Measurements from ENCODE around the gene FEZF2. TPM values are rescaled to one million over a fixed set of nuclear protein-coding genes. Genes with fewer than 3 reads are reported as not detected.

The FEZF2 gene
- polyA plus RNA-seq, 1 experiment: not detected

DNA sequence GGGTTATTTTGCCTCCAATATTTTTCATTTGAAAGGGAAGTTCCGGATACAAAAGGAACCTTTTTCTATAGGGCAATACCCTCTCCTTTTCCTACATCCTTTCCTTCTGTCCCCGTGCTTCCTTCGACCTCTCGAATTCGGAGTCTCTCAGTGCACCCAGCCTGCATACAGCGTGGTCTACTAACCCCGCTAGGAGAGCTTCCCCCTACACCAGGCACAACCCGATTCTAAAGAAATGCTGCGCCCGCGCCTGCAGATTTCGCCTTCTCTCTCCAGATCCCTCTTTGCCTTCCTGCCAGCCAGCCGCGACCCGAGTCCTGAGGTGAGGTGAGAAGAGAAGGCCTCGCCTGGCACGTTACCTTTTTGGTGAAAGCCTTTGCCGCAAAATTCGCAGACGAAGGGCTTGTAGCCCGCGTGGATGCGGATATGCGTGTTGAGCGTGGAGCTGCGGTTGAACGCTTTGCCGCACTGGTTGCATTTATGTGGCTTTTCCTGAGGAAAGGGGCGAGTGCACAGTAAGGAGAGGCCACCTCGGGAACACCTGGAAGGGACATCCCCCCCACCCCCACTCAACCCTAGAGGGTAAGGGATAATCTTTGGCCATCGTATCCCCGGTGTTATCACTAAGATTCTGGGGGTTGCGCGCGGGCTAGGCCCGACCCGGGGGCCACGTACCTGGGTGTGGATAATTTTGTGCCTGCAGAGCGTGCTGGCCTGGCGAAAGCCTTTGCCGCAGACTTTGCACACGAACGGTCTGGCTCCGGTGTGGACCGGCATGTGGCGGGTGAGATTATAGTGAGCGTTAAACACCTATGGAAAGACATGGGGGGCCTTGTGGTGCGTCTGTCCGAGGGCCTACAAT, 2.3 kb downstream of the FEZF2 start:
- TF ChIP-seq, protein P1, sequence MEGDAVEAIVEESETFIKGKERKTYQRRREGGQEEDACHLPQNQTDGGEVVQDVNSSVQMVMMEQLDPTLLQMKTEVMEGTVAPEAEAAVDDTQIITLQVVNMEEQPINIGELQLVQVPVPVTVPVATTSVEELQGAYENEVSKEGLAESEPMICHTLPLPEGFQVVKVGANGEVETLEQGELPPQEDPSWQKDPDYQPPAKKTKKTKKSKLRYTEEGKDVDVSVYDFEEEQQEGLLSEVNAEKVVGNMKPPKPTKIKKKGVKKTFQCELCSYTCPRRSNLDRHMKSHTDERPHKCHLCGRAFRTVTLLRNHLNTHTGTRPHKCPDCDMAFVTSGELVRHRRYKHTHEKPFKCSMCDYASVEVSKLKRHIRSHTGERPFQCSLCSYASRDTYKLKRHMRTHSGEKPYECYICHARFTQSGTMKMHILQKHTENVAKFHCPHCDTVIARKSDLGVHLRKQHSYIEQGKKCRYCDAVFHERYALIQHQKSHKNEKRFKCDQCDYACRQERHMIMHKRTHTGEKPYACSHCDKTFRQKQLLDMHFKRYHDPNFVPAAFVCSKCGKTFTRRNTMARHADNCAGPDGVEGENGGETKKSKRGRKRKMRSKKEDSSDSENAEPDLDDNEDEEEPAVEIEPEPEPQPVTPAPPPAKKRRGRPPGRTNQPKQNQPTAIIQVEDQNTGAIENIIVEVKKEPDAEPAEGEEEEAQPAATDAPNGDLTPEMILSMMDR (IDR thresholded peaks at IDR 0.05; ENCODE audit: low read depth, low read length): no peak
- no peak for DNase-seq (ENCODE audit: low read depth, low spot score)
- Histone ChIP-seq H3K9me3 (ENCODE audit: control insufficient read depth, insufficient read depth, low read length) (peaks cover 3% of the 10 kb centered on the region; the same call in 1 of the 2 replicates), H3K27ac (ENCODE audit: low read depth, low read length) (no peak overlapping the region), H3K27me3 (ENCODE audit: control insufficient read depth, insufficient read depth, low read length) (peaks cover 96% of the 10 kb centered on the region), H3K4me3 (ENCODE audit: low read depth, low read length) (no peak overlapping the region)
- ChIA-PET POLR2A (no interaction called here), CTCF (no interaction called here)

DNA sequence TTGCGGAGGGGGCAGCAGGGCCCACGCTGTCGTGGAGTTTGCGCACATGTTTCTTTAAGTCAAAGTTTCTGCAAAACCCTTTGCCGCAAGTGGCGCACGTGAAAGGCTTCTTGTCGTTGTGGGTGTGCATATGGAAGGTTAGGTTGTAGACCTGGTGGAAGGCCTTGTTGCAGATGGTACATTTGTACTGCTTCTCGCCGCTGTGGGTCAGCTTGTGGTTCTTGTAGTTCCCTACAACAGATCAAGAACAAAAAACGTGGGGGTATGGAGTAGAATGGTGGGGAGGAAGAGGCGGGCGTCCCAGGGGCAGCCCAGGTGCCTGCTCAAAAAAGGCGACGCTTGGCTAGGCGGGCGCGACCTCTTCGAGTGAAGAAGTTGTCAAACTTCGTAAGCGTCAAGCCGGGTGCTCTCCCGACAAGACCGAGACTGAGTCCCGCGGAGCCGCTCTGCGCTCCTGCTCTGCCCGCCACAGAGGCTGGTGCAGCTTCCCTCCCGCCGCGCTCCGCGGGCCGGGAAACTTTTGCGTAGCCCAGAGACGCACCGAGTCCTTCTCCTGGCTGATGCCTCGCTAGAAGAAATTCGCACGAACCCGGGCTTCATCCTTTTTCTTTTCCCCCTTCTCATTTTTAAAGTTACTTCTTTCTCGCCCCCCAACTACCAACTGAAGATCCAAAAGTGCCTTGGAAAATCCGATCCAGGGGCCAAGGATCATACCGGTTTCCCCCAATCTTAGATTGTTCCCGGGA, 3.1 kb downstream of the FEZF2 start:
- ChIA-PET CTCF (no interaction called here), POLR2A (interaction anchor here (0.6 kb wide), 1 partner anchor 12 kb away, joined by 3 read pairs; no protein-coding TSS in a partner anchor)
- Histone ChIP-seq H3K27ac (ENCODE audit: low read depth, low read length) (no peak overlapping the region), H3K9me3 (ENCODE audit: control insufficient read depth, insufficient read depth, low read length) (peaks cover 3% of the 10 kb centered on the region; the same call in 1 of the 2 replicates), H3K27me3 (ENCODE audit: control insufficient read depth, insufficient read depth, low read length) (peaks cover 92% of the 10 kb centered on the region), H3K4me3 (ENCODE audit: low read depth, low read length) (no peak overlapping the region)
- no peak for DNase-seq (ENCODE audit: low read depth, low spot score)
- TF ChIP-seq, protein P1 (IDR thresholded peaks at IDR 0.05; ENCODE audit: low read depth, low read length): no peak

DNA sequence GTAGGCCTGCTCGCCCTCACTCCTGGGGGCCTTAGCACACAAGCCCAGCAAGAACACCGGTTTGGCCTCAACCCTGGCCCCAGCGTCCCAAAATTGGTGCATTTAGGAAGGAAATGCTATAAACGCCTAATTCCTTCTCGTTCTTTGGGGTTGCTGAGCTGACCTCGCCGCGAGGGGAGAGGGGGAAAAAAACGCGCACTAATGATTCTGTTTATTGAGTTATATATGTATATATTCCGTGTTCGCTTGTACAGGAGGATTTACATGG, 3.9 kb downstream of the FEZF2 start:
- ChIA-PET CTCF (interaction anchor here (0.9 kb wide), 1 partner anchor 33 kb away, joined by 4 read pairs; no protein-coding TSS in a partner anchor), POLR2A (no interaction called here)
- no peak overlapping the region for H3K27ac ChIP-seq (ENCODE audit: low read depth, low read length)
- DNase-seq (ENCODE audit: low read depth, low spot score): no peak
- H3K27me3 ChIP-seq (ENCODE audit: control insufficient read depth, insufficient read depth, low read length): peaks cover 87% of the 10 kb centered on the region
- TF ChIP-seq, protein P1 (IDR thresholded peaks at IDR 0.05; ENCODE audit: low read depth, low read length): no peak
- no peak overlapping the region for H3K4me3 ChIP-seq (ENCODE audit: low read depth, low read length)
- peaks cover 3% of the 10 kb centered on the region; the same call in 1 of the 2 replicates for H3K9me3 ChIP-seq (ENCODE audit: control insufficient read depth, insufficient read depth, low read length)

DNA sequence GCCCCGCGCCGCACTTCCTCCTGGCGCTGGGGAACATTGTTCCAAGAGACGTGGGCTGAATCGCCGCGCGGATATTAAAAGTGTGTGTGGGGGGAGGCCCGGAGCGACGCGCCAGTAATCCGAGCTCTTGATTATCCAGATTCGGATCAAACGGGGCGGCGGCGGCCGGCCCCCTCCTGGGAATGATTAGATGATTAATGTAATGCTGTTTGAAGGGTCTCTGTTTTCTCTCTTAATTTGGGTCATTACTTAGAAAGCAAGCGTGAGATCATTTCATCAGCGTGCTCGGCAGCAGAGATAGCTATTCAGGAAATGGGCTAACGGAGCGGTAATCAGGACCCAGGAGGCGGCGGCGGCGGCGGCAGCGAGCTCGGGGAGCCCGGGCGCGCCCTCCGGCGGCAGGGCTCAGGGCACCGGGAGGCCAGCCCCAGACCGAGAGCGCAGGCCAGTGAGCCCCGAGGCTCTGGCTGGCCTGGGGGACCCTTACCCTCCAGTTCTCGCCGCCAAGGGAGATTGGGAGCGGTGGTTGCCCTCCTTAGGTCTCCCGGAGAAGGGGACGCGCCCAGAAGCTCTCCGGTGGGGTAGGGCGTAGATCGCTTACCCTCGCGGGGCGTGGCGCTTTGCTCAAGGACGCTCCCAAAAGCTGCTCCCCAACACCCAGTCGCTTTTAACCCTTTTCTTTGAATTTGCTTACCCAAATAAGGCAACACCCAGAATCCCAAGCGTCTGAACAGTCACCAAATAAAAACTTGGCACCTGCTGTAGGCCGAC, 4.5 kb downstream of the FEZF2 start:
- Histone ChIP-seq H3K4me3 (ENCODE audit: low read depth, low read length) (no peak overlapping the region), H3K27ac (ENCODE audit: low read depth, low read length) (no peak overlapping the region), H3K27me3 (ENCODE audit: control insufficient read depth, insufficient read depth, low read length) (peaks cover 82% of the 10 kb centered on the region), H3K9me3 (ENCODE audit: control insufficient read depth, insufficient read depth, low read length) (peaks cover 3% of the 10 kb centered on the region; the same call in 1 of the 2 replicates)
- ChIA-PET POLR2A (no interaction called here), CTCF (interaction anchor here (0.9 kb wide), 1 partner anchor 33 kb away, joined by 4 read pairs; no protein-coding TSS in a partner anchor)
- DNase-seq (ENCODE audit: low read depth, low spot score): no peak
- TF ChIP-seq, protein P1 (IDR thresholded peaks at IDR 0.05; ENCODE audit: low read depth, low read length): no peak
